Common myeloid progenitor, CD34-positive (primary cell): Measurements from ENCODE around the gene HUNK.

Experiments
- CTCF ChIA-PET: fragments of 350-600 bp; sonication (Branson Sonifier 250); formaldehyde crosslinking; loops from one replicate; lab custom pipeline; 2021; ENCODE audit warnings: antibody characterized with exemption; lab: Charles Lee
- POLR2A ChIA-PET: fragments of 350-600 bp; sonication (Branson Sonifier 250); formaldehyde crosslinking; loops from one replicate; lab custom pipeline; 2021; ENCODE audit warnings: antibody characterized with exemption; lab: Charles Lee
- DNase-seq, 3 donors: peaks; one replicate each; pipeline versions ENCODE4 v3.0.0 to v3.0.0-alpha.2; 2013
- H3K27ac ChIP-seq, 2 experiments: 1 replicate in 1 of 2; 2 replicates in 1 of 2; pipeline ENCODE4 v1.7.0; 2013; ENCODE audit warnings: inconsistent platforms in 2 of 2, low read length in 2 of 2, mild to moderate bottlenecking in 2 of 2, low read depth in 1 of 2, moderate library complexity in 1 of 2; ENCODE audit not compliant: severe bottlenecking in 2 of 2, insufficient read depth in 1 of 2, poor library complexity in 1 of 2
- H3K27me3 ChIP-seq, 5 experiments: replicated peaks in 2 of 5; 1 replicate in 3 of 5; 2 replicates in 2 of 5; pipeline versions ENCODE4 v1.6.1 to v1.7.0; 2013; ENCODE audit warnings: low read length in 4 of 5, mild to moderate bottlenecking in 2 of 5, moderate library complexity in 2 of 5, inconsistent platforms in 1 of 5; ENCODE audit not compliant: insufficient read depth in 5 of 5, control insufficient read depth in 4 of 5
- H3K36me3 ChIP-seq, 4 experiments: 1 replicate in 2 of 4; 2 replicates in 2 of 4; pipeline versions ENCODE4 v1.6.1 to v1.7.0; 2013; ENCODE audit warnings: low read length in 3 of 4, control low read depth in 1 of 4, mild to moderate bottlenecking in 1 of 4; ENCODE audit not compliant: control insufficient read depth in 4 of 4, insufficient read depth in 4 of 4
- H3K4me1 ChIP-seq, 4 experiments: 1 replicate in 3 of 4; 2 replicates in 1 of 4; pipeline versions ENCODE4 v1.6.1 to v1.7.1; 2013; ENCODE audit warnings: low read length in 3 of 4, mild to moderate bottlenecking in 3 of 4, control low read depth in 1 of 4, inconsistent platforms in 1 of 4, moderate library complexity in 1 of 4; ENCODE audit not compliant: control insufficient read depth in 4 of 4, insufficient read depth in 4 of 4; ENCODE audit errors: control extremely low read depth in 1 of 4
- H3K4me3 ChIP-seq, 7 experiments: 1 replicate in 4 of 7; 2 replicates in 3 of 7; pipeline versions ENCODE4 v1.5.1 to v1.7.0; 2013; ENCODE audit warnings: mild to moderate bottlenecking in 7 of 7, low read length in 6 of 7, moderate library complexity in 6 of 7, inconsistent platforms in 2 of 7, low read depth in 2 of 7, control low read depth in 1 of 7; ENCODE audit not compliant: insufficient read depth in 4 of 7, control insufficient read depth in 1 of 7; ENCODE audit errors: extremely low read depth in 1 of 7
- H3K9me3 ChIP-seq, 5 experiments: 1 replicate in 4 of 5; 2 replicates in 1 of 5; pipeline versions ENCODE4 v1.6.1 to v1.7.1; 2013; ENCODE audit warnings: low read length in 4 of 5, mild to moderate bottlenecking in 2 of 5, inconsistent platforms in 1 of 5, low read depth in 1 of 5, moderate library complexity in 1 of 5; ENCODE audit not compliant: control insufficient read depth in 4 of 5, insufficient read depth in 2 of 5; ENCODE audit errors: control extremely low read depth in 1 of 5
- WGBS: methylation state at CpG from one replicate; pipeline ENCODE4 v1.1.5; 2013; ENCODE audit not compliant: insufficient coverage; 5-methylcytosine and 5-hydroxymethylcytosine counted together

The HUNK gene

GRCh38 chr21:32044205-32045180 lies 171.7 kb downstream of the HUNK start:
- 88% methylated on average over 23 of the region's 25 CpGs for WGBS
- Histone ChIP-seq H3K4me3 (no peak overlapping the region), H3K4me1 (no peaks in the 10 kb centered on the region), H3K36me3 (no peaks in the 10 kb centered on the region), H3K27ac (no peak overlapping the region), H3K27me3 (no peaks in the 10 kb centered on the region), H3K9me3 (peaks cover 0 to 10% (median 4%) of the 10 kb centered on the region in 5 experiments)
- no peak for DNase-seq
- CTCF ChIA-PET = no interaction called here
- POLR2A ChIA-PET = no interaction called here

- WGBS = 89% methylated on average over 3 of the region's 5 CpGs
- no peaks in the 10 kb centered on the region for H3K36me3 ChIP-seq
- DNase-seq = no peak
These were observed 173.4 kb downstream of the HUNK start for GRCh38 chr21:32046191-32046590.

GRCh38 chr21:32048353-32048752 lies 175.5 kb downstream of the HUNK start:
- H3K27me3 ChIP-seq = no peaks in the 10 kb centered on the region
- H3K4me3 ChIP-seq = no peak overlapping the region
- no peak overlapping the region for H3K27ac ChIP-seq
- WGBS = 50% methylated on average over 2 of the region's 4 CpGs
- H3K36me3 ChIP-seq = no peaks in the 10 kb centered on the region
- no peak for DNase-seq
- CTCF ChIA-PET = no interaction called here
- peaks cover 0 to 12% (median 0%) of the 10 kb centered on the region in 5 experiments for H3K9me3 ChIP-seq
- no peaks in the 10 kb centered on the region for H3K4me1 ChIP-seq
- POLR2A ChIA-PET = no interaction called here

More at GRCh38 chr21:32046191-32046590, 173.4 kb downstream of the HUNK start:
- H3K27me3 ChIP-seq = no peaks in the 10 kb centered on the region
- H3K27ac ChIP-seq = no peak overlapping the region
- H3K4me1 ChIP-seq = no peaks in the 10 kb centered on the region
- no peak overlapping the region for H3K4me3 ChIP-seq
- H3K9me3 ChIP-seq = peaks cover 0 to 10% (median 4%) of the 10 kb centered on the region in 5 experiments
- ChIA-PET CTCF (no interaction called here), POLR2A (no interaction called here)
